Uterus (tissue), 2 donors: ENCODE results near the gene GPR17.

Experiments
- CTCF ChIP-seq, 4 experiments: fragments of 200-600 bp in 2 of 4; fragments of 450-650 bp in 2 of 4; sonication (generic) in 2 of 4; IDR thresholded peaks; one replicate each; pipeline ENCODE4 v1.5.1; 2016 to 2019; ENCODE audit warnings: antibody characterized with exemption in 4 of 4, mild to moderate bottlenecking in 2 of 4, moderate library complexity in 1 of 4
- POLR2A ChIP-seq, 2 donors: fragments of 450-650 bp; IDR thresholded peaks; one replicate each; pipeline ENCODE4 v1.6.1; 2016; ENCODE audit warnings: antibody characterized with exemption in 2 of 2, mild to moderate bottlenecking in 1 of 2, moderate library complexity in 1 of 2

- TF ChIP-seq CTCF (IDR thresholded peaks at IDR 0.05) (no peak), POLR2A (IDR thresholded peaks at IDR 0.05) (no peak)
These were observed 36.8 kb upstream of the GPR17 start for GRCh38 chr2:127609031-127609751.
